ENCODE data around the gene FAAP20.
A peak's percentile ranks its signal among the peaks of the same experiment; 100 is the strongest.

Gene FAAP20

DNA sequence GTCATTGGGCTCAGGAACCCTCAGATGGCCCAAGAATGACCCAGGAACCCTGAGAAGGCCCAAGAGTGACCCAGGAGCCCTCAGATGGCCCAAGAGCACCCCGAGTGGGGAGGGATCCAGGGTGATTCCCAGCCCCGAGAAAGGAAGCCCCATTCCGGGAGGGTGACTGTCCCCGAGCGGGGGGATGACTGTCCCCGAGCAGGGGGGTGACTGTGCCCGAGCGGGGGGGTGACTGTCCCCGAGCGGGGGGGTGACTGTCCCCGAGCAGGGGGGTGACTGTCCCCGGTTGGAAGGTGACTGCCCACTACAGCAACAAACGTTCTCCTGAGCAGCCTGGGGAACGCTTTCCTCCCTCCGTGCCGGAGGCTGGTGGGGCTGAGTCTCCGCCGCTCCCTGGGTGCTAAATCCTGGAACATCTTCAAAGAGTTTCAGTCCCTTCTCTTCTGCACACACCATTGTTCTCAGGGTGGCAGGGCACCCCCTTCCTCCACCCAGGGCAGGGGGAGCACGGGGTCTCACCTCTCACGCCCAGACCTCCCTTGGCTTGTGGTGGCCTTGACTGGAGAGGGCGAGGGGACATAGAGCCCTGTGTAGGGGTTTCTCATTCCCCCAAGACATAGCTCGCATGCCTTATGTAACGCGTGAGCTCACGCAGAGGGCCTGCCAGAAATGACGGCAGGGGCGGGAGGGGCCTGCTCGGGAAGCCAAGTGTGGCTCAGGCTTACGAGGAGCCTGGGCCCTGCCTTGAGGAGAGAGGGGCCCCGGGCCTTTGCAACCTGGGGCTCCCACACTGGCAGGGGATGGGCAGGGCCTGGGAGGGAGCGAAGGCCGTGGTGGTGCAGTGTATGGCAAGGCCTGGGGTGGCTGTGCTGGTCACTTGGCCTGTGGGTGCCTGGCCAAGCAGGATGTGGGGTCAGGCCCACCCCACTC, 19.3 kb upstream of the FAAP20 start:
- DNase-seq (ENCODE audit: low read depth) = no peak
- H3K4me3 ChIP-seq (ENCODE audit: low read depth, low read length) = no peak overlapping the region

DNA sequence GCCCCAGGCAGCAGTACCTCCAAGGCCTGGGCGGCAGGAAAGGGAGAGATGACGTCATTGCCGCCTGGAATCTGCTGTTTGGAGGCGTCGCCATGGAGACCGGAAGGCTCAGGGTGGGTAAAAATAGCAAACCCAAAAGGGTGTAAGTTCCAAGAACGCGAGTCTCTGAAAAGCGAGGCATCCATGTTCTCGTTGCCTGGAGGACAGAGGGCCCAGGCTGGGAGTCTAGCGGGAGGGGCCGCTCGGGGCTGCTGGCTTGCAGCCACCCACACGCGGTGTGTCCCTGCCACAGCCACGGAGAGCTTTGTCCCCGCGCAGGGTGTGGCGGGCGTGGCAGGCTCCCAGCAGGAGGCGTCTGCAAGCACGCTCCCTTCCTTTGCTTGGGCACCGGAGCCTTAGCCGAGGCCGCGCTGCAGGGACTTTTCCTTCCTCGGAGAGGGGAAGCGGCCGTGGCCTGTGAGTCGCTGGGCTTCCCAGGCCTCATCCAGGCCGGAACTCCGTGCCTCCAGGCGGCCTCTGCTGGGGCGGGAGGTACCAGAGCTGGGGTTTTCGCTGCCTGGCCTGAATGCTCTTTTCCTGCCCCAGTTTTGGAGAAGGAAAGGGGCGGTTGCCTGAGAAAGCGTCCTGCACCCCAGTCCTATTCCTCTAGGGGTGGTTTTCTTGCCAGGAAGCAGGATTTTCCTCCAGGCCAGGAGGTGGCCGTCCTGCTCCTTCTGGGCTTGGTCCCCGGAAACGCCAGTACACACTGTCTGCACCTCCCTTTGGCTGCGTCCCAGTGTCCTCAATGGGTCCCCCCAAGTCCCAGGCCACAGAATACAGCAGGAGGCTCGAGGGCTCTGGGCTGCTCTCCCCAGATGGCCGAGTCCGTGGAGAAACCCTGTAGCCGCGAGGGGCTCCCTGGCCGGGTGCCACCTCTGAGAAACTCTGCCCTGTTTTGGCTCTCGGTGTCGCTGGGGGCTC, 18.2 kb upstream of the FAAP20 start:
- H3K4me3 ChIP-seq (ENCODE audit: low read depth, low read length) = peak overlapping the region; percentile 28
- DNase-seq (ENCODE audit: low read depth) = peak; percentile 84

DNA sequence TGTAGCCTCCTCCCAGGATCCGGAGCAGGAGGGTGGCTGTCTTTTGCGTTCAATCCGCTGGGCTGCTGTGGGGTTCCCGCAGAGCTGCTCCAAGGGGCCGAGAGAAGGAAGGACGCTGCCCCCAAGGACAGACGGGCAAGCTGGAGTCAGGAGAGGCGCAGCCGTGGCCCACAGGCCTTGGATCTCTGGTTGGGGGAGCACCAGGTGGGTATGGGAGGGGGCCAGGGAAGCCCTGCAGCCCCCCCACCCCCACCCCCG, 17.6 kb upstream of the FAAP20 start:
- no peak overlapping the region for H3K4me3 ChIP-seq (ENCODE audit: low read depth, low read length)
- DNase-seq (ENCODE audit: low read depth) = no peak

DNA sequence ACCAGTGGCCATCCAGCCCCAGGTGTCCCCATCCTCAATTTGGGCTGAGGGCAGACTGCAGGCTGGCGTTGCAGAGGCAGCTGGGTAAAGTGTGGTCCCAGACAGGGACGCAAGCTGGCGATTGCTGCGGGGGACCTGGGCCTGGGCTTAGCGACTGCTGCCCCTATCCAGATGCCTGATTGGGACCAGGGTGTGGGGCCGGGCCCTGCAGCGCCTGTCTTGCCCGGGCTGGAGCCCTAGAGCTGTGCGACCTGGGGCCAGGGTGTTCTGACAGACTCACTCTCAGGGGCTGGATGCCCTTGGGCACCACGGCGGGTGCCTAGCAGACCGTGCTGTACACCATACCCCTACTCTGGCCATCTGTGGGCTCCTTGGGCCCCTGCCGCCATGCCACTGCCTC, 16.2 kb upstream of the FAAP20 start:
- DNase-seq (ENCODE audit: low read depth) = no peak
- no peak overlapping the region for H3K4me3 ChIP-seq (ENCODE audit: low read depth, low read length)

DNA sequence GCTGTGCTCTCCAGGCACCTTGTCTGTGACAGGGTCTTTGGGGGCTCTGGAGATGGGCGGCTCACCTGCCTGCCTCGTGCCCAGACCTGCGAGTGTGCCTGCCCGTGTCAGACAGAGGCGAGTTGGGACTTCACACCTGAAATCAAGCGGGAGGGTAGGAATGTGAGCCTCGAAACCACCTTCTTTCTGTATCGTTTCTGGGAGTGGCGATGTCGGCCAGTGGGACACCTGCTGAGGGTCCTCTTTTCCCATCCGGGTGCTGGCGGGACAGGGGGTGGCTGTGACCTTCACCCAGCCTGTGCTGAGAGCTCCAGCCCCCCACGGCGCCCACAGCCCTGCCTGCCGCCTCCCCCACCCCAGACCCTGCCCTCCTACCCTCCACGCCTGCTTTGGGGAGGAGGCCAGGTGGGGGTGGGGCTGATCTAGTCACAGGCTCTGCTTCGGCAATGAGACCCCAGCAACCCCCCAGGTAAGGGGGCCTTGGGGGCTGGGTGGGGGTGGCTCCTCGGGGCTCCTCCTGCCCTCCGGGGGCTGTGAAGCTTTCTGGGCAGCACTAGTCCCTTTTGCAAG, 15.6 kb upstream of the FAAP20 start:
- no peak for DNase-seq (ENCODE audit: low read depth)
- H3K4me3 ChIP-seq (ENCODE audit: low read depth, low read length) = no peak overlapping the region

DNA sequence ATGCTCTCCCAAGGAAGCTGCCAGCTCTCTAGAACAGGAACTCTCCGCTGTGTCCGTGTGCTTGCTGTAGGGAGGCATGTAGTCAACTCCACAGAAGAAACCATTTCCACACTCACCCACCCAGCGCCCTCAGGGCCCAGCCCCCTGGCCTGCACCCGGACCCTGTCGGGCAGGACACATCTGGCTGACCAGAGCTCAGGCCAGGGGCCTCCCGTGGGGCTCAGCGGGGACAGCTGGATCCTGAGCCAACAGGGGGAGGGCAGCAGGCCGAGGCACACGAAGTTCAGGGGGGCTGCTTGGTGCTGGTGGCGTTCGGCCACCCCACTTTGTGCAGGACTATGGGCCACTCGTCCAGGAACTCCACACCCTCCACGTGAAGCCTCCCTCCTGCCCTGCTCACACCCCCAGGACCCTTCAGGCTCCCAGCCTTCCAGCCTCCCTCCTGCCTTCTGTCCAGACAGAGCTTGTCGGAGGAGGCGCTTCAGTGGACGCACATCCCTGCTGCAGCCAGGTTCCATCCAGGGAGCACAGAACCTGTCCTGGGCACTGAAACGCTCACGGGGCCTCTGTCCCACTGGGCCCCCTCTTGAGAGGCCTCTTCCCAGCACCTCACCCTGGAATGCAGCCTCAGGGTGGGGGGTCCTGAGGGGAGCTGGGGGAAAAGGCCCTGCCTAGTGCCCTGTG, 15.0 kb upstream of the FAAP20 start:
- DNase-seq (ENCODE audit: low read depth) = no peak
- no peak overlapping the region for H3K4me3 ChIP-seq (ENCODE audit: low read depth, low read length)

DNA sequence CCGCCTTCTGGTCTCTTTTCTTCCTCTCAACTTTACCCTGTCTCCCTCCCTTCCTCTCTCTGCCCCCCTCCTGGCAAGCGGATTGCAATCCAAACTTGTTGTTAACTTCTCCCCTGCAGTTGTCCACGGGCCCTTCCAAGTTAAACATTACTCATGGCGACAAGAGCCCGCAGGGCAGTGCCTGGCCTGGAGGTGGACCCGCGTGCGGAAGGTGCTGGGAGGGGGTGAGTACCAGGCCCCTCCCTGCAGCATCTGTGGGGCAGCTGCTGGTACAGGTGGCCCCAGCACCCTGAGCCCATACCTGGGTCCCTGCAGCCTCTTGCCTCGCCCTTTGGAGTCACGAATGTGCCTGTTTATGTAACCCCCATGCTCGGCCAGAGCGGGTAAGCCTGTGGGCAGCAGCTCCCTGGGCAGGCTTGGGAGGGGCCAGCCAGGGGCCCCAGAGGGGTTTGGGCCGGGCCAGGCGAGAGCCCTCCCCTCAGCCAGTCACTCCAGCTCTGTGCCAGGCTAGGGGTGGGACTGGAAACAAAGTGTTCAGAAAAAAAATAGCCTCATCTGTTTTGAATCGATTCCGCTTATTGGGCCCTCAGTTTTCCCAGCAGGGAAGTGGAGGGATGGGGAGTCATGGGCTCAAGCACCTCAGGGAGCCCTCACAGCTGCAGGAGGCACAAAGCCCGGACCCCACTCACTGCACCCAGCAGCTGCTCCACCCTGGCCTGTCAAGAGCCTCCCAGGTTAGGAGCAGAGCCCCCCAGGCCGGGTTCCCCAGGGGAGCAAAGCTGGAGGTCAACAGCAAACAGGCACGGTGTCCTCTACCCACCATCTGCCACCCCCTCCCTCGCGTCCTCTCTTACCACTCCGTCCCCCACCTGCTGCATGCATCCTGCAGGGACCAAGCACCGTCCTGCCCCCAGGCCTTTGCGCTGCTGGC, 14.0 kb upstream of the FAAP20 start:
- H3K4me3 ChIP-seq (ENCODE audit: low read depth, low read length) = no peak overlapping the region
- peak; percentile 79 for DNase-seq (ENCODE audit: low read depth)

DNA sequence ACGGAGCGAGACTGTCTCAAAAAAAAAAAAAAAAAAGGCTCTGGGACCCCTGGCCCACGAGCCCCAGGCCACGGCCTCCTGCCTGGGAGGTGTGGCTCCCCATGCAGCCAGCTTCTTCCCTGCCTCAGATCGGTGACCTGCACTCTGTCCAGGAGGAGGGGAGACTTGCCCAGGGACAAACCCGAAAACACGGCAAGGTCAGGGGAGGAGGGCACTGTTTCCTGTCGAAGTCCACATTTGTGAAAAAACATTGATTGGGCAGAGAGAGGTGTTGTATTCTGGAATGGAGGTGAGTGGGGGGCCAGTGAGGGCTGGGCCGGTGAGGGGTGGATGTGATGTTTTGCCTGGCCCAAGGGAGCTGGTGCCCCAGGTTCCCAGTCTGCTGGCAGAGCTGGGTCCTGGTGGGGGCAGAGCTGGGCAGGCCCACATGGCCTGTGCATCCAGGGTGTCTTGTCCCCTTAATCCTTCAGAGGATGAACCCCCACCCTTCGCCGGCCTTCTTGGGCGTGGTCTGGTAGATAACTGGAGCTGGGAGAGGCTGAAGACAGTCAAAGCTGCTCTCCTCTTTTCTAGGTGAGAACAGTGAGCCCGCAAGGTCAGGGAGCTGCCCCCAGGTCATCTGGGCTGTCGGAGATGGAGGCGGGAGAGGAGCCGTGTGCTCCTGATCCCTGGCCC, 12.4 kb upstream of the FAAP20 start:
- no peak for DNase-seq (ENCODE audit: low read depth)
- no peak overlapping the region for H3K4me3 ChIP-seq (ENCODE audit: low read depth, low read length)

DNA sequence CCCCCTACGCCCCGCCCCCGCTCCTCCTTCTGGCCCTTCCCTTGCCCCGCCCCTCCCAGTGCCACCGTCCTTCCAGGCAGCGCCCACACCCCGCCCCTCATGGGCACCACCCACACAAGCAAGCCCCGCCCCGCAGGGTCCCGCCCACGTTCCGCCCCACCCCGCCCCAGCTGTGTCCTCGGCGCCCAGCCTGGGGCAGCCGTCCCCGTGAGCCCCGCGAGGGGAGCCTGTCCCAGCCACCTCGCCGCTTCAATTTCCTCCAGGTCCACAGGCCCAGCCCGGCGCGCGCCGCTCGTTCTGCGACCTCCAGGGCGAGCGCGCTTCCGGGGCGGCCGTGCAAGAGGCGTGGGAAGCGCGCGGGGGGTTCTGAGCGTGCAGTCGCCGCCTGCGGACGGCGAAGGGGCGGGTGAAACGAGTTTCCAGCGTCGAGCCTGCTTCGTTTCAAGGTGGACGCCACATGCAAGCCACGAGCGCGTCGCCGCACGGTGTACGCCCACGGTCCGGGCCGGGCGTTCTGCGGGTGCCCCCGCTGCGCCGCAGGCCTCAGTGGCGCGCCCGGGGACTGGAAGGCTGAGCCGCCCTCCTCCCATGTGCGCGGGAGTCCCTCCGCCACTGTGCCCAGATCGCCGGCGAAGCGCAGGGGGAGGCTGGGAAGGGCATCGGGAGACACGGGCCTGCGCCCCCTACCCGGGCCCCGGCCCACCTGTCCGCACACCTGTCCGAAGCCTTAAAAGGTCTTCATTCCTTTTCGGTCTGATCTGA, 10.8 kb upstream of the FAAP20 start:
- peak overlapping the region; percentile 47 for H3K4me3 ChIP-seq (ENCODE audit: low read depth, low read length)
- peak; percentile 74 for DNase-seq (ENCODE audit: low read depth)

DNA sequence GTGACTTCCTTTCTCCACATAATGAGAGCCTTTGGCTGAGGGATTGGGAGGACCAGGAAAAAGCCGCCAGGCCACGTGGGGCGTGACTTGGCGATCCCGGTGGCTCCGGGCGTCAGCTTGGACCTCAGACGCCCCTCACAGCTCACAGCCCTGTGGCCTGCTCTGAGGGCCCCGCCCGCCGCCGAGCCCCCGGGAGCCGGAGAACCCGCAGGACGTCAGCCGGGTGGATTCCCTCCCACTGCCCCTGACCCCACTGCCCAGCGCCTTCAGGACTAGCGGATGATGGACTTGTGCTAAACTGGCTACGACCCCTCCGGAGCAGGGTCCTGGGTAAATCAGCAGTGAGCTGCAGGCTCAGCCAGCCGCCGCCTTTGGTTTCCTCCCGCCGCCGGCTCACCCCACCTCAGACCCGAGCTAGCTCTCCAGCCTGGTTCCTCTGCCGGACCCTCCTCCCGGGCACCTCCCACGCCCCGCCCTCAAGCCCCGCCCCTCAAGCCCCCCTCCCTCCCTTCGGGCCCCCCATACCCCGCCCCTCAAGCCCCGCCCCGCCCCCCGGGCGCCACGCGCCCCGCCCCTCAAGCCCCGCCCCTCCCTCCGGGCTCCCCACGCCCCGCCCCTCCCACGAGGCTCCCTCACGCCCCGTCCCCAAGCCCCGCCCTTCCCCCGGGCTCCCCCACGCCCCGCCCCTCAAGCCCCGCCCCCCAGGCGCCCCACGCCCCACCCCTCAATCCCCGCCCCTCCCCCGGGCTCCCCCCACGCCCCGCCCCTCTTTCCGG, 10.0 kb upstream of the FAAP20 start:
- no peak for DNase-seq (ENCODE audit: low read depth)
- H3K4me3 ChIP-seq (ENCODE audit: low read depth, low read length) = peak overlapping the region; percentile 53

DNA sequence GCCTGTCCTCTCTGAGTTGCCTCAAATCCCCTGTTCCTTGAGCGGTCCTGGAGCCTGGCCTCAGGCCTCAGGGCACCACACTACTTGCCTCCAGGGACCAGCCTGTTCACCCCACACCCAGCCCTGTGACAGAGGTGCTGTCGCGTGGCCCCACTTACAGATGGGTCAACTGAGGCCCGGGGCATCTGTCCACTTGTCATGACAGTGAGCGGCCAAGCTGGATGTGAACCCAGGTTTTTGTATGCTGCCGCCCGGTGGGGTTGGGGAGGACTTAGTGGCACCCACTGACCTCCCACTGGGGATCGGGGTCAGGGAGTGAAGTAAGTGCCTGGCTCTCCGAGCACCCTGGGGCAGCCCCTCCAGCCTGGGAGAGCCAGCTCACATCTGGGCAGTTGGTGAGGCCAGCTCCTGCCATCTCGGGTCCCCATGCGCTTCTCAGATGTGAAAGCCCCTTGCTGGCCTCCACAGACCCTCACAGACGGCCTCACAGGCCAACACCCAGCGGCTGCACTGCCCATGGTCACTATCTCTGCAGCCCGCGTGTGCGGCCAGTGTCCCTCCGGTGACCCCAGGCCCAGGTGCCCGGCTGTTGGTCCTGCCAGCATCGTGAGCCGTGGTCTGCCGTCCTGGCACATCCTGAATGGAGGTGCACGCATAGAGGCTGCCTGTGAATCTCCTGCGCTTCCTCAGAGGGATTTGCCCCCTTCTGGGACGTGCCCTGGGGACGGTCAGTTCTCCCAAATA, 9.3 kb upstream of the FAAP20 start:
- H3K4me3 ChIP-seq (ENCODE audit: low read depth, low read length) = peak overlapping the region; percentile 53
- no peak for DNase-seq (ENCODE audit: low read depth)

DNA sequence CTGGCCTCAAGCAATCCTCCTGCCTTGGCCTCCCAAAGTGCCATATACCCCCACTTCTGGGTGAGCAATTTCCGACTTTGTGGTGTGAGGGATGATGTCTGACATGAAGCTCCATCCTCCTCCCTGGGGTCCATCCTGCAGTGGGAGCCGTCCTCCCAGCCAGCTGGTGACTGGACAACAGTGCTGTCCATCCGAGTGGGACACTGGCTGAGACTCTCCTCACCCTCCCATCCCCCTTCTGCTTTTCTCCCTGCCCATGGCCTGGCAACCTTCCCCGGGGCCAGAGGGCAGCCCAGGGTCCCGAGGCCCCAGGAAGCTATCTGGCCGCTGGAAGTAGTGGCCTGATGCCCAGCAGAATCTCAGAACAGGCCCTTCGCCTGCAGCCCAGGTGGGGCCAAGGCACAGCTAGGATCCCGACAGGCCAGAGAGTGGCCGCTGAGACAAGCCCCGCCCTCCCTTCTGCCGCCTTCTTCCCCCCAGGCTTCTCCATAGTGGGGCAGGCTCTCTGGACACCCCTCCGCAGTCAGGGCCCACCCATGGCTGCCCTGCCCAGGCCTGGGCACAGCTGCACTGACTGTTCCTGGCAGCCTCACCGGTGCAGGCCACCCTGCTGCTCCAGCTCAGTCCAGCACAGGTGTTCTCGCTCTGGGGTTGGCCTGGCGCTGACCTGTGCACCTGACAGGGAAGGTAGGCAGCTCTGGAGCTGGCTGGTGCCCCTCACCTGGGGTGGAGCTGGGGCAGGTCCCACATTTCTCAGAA, 8.4 kb upstream of the FAAP20 start:
- DNase-seq (ENCODE audit: low read depth) = no peak
- no peak overlapping the region for H3K4me3 ChIP-seq (ENCODE audit: low read depth, low read length)

DNA sequence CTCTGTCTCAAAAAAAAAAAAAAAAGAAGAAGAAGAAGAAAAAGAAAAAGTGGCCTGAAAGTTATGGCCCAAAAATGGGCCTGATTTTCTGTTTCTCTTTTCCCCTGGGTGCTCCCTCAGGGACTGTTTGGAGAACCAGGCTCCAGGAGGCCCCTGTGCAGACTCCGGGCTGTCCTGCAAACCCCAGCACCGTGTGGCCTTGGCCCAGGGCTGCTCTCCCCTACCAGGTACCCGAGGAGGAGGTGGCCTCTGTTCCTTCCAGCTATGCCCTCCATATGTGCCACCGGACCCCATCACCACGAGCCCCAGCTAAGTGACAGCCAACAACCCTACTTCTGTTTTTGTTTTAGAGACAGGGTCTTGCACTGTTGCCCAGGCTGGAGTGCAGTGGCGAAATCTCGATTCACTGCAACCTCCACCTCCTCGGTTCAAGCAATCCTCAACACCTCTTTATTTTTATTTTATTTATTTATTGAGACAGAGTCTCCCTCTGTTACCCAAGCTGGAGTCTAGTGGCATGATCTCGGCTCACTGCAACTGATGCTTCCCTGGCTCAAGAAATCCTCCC, 7.5 kb upstream of the FAAP20 start:
- H3K4me3 ChIP-seq (ENCODE audit: low read depth, low read length) = no peak overlapping the region
- DNase-seq (ENCODE audit: low read depth) = no peak

DNA sequence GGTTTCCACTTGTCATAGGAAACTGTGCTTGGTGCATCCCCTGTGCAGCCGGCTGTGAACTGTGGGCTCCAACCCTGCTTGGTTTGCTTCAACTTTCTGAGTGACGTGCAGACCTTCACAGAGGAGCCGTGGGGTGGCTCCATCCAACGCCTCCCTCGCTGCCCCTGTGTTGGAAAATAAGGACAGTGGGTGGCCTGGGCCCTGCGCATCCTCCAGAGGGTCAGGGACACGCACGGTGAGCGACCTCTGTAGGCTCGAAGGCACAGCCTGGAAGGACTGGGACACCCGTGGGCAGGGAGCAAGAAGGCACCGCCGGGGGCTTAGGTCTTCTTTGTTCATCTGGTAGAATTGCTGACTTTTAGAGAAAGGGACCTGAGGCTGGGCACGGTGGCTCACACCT, 6.5 kb upstream of the FAAP20 start:
- no peak overlapping the region for H3K4me3 ChIP-seq (ENCODE audit: low read depth, low read length)
- DNase-seq (ENCODE audit: low read depth) = no peak

DNA sequence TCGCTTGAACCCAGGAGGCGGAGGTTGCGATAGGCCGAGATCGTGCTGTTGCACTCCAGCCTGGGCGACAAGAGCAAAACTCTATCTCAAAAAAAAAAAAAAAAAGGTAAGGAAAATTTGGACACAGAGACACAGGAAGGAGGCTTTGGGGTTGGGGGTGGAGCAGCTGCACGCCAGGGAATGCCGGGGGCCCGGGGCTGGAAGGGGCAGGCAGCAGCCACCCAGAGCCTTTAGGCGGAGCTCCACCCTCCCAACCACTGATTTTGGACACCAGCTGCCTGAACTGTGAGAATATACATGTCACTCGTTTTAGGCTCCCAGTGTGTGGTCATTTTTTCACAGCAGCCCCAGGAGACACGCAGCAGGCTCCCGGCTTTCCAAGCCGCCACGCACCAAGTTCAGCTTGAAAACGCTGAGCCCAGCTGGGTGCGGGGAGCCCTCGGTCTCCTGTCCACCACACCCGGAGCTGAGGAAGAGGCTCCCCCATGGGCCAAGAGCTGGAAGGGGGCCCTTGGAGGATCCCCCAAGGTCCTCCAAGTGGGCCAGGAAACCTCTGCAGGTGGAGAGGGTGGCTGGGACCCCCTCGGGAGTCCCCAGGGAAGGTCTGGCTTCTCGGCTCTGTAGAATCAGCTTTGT, 5.9 kb upstream of the FAAP20 start:
- no peak overlapping the region for H3K4me3 ChIP-seq (ENCODE audit: low read depth, low read length)
- no peak for DNase-seq (ENCODE audit: low read depth)
